ENCODE results near the gene MID1.

DNA sequence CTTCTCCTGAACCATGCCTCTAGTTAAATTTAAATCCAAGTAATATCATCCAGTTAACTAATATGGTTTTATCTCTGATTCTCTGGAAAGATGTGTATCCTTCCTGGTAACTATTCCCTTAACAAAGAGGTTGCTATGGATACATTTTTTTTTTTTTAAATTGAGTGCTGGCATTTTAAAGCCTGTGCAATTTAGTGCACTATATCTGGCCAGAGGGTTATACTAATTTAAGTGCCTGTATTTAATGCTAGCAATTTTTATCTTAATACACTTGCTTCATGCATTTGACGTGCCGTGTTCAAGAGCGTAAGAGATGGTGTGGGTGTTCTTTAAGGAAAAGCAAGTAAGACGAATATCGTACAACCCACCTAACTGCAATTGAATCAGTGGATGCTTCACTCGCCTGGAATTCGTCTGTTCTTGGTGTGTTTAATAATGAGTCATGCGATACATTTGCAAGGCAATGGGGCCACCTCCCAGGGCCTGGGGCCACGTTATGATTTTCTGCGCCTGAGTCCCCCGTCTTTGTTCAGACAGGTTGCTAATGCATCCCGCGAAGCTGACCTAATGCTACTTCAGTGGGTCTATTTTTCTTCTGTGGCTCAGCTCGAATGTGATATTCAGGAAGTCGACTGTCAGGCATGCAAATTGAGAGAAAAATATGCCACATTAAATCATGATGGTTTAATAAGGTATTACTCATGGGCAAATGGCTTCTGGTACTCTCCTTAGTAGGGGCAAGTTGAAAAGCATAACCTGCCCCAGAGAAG, 14.2 kb upstream of the MID1 start:
- TF ChIP-seq CTCF (IDR thresholded peaks at IDR 0.05) = no peak
- no peak for TF ChIP-seq POLR2A (IDR thresholded peaks at IDR 0.05)

All from tibial nerve (tissue), 3 donors.